Activated CD4-positive, alpha-beta T cell treated with anti-CD3 and anti-CD28 coated beads for 1 hour (primary cell): ENCODE data around the gene SYNE1.

Experiments
- DNase-seq: peaks from one replicate; pipeline ENCODE4 v3.0.0-alpha.2; 2020

SYNE1 gene

DNA sequence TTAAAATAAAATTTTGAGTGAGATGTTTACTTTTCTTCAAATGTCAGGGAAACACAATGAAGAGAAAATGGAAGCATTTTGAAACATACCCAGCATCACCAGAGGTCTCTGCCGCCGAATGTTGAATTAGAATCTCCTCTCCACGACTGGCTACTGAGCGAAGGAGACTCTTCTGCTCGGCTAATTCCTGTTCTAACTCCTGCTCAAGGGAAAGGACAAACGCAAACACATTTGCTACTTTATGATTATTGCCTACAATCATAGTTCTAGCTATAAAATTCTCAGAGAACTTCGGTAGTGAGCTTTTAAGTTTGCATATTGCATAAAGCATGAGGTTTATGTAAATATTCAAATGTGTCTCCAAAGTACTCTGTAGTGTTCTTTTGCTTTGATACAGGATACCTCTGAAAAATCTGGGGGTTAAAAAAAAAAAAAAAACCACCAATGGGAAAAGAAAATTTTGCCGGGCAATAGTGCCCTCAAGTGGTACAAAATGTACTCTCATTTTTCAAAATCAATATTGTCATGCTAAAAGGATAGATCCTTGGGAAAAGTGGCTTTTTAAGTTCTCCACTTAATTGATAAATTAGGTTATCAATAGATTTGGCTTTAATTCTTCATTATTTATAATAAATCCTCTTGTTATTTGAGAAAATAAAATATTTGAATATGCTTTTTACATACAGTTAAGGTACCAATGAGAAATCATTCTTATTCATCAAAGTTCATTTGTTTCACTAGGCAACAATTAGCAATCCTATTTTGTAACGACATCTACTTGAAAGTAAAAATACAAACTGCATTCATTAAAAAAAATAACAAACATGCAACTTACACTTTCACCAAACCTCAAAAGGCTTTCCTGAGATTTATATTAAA lies 369.0 kb downstream of the SYNE1 start:
- no peak for DNase-seq

DNA sequence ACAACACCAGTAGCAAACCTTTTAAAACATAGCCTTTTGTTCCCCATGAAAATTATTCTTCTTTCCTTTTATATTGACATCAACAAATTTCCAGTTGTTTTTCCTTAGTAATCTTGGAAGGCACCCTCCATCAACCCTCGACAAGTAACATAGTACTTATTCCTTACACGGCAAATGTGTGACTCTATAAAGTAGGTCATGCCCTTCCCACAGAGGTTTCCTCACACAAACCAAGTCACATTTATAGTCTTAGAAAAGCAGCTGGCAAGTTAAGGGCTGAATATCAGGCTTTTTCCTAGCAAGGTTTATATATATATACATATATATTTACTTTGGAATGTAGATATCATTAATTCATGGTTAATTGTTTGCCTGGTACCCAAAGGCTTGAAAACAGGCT lies 371.5 kb downstream of the SYNE1 start:
- no peak for DNase-seq

DNA sequence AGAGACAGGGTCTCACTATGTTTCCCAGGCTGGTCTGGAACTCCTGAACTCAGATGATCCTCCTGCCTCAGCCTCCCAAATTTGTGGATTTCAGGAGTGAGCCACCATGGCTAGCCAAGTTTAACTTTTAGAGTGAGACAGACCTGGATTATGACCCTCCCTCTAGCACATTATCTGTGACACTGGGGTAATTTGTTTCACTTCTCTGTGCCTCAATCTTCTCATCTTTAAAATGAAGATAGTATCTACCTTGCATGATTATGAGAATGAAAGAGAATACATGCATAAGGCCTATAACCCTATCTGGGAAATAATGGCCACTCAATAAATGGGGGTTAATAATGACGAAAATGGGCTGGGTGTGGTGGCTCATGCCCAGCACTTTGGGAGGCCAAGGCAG lies 373.6 kb downstream of the SYNE1 start:
- no peak for DNase-seq

DNA sequence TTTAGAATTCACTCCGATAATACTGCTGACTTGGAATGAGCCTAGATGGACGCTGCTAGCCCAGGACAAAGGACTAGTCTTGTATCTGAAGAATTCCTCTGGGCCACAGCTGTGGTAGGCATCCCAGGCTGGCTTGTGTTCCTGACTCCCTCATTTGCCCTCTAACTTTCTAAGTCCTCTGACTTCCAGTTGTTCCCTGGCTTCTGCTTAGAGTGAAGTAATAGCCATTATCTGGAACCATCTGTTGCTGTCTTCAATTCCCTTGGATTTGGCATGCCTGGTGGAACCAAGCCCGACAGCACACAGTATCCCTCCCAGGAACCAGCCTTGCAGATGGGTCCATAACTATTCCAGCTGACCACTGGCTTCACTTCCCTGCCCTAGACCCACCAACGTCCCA lies 376.0 kb downstream of the SYNE1 start:
- DNase-seq: no peak

DNA sequence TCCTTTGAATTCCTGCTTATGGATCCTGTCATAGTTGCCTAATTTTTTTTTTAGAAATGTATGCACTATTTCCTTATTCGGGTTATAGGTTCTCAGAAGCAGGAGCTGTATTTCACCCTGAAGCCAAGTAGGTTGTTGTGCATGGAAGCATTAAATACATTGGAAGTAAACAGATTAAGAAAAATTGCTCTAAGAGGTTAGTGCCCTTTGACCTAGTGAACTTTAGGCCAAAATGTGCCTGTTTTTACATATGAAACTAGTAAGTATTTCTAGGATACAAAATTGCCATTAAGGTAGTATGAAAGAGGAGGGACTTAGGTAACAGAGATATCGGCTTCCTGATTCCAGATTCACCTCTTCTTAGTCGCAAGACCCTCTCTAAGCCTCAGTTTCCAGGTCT lies 377.9 kb downstream of the SYNE1 start:
- no peak for DNase-seq

DNA sequence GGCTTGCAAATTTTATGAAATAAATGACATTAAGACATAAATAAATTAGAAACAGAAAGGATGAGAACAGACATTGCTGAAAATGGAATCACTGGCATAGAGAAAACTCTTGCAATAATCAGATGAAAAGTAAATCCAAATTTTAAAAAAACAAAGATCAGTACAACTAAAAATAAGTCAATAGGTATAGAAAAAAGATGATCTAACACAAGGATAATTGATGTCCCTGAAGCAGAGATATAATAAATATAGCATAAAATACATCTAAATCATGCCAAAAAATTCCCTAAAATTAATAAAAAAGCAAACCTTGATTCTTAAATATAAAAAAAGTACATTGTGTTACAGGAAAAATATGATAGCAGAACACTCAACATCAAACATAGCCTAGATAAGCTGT lies 379.6 kb downstream of the SYNE1 start:
- no peak for DNase-seq

DNA sequence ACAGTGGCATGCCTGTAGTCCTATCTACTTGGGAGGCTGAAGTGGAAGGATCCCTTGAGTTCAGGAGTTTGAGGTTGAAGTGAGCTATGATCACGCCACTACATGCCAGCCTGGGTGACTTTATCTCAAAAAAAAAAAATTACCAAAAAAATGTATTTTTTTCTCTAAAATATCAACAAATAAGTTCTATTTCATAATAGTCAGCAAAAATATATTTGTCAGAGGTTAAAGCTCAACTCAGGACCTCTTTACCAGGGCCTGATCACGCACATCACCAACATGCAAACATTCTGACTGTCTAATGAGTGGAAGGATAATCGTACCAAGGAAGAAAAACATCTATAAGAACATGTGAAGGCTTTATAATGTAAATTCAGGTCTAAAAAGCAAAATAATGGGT lies 387.0 kb downstream of the SYNE1 start:
- DNase-seq: no peak

DNA sequence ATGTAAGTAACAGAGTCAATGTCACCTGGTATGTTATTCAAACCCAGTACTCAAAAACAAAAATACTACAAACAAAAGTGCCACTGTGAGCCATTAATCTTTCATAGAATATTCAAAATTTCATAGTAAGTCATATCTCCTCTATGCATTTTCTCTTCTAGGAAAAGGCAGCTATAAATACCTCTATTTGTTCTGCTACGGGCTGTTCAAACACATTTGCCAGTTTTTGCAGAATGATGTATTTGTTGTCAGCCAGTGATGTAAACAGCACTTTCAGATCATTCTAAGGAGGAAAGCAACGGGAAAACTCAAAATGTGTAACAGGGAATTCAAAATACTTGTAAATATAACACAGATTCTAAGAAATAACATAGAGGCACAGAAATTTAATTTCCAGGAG lies 388.2 kb downstream of the SYNE1 start:
- no peak for DNase-seq

DNA sequence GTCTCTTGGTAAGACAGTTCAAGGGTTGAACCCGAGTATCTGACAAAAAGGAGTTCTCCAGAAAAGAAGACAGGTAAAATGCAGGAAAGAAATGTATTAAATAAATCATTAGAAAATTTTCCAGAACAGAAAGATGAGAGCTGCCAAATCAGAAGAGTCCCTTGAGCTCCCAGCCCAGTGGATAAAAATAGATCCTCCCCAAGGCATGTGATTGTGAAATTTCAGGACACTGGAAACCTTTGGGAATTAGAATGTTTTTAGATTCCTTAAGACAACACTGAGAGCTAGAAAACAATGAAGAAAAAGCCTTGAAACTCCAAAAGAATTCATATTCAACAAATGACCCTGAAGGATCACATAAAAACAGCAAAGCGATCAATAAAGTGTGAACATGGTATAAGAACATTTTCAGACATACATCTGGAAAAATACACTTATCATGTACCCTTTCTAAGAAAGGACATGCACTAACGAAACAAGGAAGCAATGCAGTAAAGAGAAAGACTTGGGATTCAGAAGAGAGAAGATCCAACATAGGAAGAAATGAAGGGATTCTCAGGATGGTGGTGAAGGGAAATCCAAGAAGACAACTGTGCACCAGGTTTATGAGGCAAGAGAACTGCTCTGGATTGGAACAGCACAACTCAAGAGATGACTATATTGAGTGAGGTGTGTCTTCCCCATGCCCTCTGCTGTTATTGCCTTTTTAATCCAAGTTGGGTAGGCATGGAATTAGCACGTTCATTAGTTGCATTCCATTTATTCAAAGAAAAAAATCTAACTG lies 390.4 kb downstream of the SYNE1 start:
- no peak for DNase-seq

DNA sequence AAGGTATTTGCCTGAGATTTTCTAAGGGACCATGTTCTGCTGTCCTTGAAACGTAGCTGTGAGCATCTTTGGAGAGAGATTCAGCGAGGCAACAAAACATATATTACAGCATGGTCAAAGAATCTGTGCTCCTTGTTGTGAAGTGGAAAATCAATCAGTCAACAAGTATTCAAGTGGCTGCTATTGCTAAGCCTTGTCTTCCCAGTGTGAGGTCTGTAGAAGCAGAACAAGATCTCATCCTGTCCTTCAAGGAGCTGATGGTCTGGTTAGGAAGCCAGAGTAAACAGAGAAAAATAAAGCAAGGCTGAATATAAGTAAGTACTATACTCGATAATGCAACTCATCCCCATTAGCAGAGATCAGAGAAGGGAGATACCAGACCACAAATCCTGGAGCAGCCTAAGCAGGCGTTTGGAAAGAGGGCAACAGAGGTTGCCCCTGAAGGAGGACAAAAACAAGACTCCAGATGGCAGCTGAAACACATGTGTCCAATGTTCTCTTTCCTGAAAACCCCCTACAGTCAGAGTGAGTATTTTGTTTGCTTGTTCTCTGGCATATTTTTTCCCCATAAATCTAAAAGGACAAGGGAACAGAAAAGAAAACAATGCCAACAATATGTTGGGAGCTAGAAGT lies 392.0 kb downstream of the SYNE1 start:
- DNase-seq: no peak

DNA sequence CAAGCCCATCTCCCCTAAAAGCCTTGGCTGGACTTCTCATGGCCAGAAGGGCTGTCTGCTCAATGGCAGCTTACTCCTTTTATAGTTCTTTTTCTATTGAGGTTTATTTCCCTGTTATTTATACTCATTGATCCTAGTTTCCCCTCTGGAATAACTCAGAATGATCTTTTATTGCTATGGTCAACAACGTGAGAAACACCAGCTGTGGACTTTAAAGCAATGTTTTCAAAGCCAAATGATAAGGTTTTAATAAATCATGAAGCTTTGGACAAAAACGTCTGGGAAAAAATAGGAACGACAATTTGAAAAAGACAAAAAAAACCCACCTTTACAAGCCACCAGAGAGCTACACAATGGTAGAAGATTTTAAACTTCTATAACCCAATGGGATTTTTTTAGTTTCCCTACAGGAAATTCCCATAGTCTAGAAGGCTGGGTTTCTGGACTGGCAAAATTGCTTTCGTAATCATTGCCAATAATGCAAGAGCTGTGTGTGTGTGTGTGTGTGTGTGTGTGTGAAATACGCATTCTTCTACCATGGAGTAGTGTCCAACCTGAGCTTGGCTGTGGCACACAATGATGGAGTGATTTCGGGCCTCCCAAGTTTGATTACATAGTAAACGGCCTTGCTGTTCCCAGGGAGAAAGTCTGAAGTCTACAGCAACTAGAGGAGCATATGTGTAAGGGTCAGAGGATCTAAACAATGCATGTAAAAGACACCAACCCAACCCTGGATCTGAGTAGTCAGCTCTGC lies 396.0 kb downstream of the SYNE1 start:
- no peak for DNase-seq

DNA sequence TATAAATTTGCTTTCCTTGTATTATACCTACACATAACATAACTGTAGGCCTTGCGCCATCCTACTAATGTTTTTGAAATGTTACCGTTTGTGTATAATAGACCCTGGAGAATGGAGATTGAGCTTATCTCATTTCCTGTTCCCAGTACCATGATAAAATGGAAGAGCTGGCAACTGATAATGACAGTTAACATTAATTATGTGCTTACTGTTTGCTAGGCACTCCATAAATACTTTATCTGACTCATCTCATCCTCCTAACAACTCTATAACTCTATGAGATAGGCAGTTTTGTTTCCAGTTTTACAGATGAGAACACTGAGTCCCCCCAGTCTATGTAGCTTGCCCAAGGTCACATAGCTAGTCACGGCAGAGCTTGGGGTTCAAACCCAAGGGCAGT lies 396.7 kb downstream of the SYNE1 start:
- DNase-seq: no peak

DNA sequence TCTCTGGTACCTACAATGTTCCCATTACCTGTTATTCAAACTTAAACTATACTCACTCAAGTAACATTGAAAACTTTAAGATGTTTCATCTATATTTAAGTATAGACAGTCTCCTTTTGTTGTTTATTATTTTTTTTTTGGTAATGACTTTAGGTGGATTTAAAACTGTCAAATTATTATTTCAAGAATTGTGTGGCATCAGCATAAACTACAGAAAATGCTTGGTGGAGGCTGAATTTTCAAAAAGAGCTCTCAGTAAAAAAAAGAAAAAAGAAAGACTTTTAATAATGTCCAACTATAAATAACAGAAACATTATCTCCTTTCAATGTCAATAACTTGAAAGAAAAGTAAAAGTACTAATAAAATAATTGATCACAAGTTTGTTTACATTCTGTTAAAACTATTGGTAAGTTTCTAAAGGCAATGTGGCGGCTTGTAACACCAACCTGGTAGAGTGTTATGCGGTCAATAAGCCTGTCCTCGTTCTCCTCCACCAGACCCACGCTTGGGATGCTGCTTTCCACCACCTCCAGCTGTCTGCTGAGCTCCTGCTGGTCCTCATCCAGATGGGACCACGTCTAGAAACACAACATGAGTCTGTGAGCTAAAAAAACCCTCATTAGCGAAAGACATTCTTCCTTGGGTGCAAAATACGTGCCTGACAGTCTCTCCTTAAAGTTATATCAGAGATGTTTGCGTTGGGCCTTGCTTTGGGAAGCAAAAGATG lies 400.6 kb downstream of the SYNE1 start:
- no peak for DNase-seq

DNA sequence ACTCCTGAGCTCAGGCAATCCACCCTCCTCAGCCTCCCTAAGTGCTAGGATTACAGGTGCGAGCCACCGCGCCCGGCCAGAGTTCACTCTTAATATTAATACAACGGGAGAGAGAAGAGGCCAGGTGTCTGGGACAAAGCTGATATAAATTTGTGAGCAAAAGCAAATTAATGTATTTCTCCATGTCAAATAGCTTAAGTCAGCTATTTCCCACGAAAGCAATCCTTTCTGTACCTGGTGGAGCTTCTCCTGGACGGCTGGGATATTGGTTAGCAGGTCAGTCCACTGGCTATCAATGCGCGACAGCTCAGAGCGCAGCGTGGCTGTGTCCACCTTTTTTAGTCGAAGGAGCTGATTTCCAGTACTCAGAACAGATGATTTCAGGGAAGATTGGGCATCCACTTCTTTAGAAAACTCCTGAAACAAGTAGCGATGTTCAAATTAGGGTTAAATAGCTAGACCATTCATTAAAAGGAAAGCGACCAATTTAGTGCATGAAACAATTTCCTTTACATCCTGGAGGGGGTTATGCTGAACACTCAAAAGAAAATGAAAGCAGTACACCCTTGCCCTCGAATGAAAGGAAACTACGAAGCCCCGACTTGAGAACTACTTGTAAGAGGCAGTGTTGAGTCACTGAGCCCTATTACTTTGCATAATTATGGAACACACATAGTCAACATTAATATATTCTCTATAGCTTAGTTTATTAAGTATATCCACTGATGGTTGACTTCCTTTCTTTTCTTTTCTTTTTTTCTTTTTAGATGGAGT lies 403.4 kb downstream of the SYNE1 start:
- no peak for DNase-seq

DNA sequence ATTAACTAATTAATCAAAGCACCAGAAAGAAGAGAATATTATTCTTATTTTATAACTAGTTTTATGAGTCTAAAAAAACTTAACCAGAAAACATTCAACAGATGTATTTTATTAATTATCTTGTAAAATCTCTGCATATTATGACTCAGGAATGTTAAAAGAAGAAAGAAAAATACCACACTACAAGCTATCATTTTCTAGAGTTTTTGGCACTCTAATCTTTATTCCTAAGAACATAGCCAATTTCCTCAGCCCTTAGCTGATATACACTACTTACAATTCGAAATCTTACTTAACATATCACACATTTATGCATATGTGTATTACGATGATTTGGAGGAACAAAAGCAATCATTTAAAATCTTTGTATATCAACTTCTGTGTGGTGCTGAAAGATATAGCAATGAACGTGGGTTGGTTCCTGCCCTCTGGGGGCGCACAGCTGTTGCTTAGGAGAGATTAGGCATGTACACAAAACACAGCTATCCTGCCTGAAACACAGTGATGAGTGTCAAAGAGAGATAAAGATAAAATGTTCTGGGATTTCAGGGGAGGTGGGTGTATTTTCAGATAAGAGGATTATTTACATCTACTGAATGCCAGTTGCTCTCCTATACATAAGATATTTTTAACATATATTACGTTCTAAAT lies 404.5 kb downstream of the SYNE1 start:
- no peak for DNase-seq

DNA sequence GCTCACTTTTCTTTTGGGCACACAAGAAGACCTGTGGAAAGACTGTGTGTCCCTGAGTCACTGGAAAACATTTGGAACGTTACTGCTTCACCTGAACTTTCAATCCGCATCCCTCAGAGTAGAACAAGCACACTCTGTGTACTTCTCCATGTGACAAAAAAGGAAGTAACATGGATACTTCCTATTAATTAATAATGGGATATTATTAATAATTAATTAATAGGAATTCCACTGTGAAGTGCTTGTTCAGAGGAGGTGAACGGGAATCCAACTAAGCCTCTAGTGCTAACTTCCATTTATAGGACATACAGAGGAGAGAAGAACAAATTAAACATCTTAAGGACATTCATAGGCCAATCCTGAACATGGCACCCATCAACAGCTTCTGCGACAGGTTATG lies 407.8 kb downstream of the SYNE1 start:
- no peak for DNase-seq

DNA sequence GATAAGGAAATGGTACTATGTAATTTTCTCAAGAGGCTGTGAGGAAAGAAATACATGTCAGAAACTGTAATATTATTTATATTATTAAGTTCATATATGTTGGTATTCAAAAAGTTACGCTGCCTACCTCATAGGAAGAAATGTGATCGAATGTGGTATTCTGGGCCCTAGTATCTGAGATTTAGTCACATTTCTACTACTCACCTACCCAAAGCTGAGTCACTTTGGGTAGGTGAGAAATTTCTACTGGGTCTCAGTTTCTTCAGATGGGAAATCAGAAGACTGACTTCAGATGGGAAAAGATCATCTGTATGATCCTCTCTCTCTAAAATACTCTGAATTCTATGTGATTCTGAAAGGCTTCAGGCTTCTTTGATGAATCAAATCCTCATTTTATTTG lies 411.0 kb downstream of the SYNE1 start:
- DNase-seq: no peak

DNA sequence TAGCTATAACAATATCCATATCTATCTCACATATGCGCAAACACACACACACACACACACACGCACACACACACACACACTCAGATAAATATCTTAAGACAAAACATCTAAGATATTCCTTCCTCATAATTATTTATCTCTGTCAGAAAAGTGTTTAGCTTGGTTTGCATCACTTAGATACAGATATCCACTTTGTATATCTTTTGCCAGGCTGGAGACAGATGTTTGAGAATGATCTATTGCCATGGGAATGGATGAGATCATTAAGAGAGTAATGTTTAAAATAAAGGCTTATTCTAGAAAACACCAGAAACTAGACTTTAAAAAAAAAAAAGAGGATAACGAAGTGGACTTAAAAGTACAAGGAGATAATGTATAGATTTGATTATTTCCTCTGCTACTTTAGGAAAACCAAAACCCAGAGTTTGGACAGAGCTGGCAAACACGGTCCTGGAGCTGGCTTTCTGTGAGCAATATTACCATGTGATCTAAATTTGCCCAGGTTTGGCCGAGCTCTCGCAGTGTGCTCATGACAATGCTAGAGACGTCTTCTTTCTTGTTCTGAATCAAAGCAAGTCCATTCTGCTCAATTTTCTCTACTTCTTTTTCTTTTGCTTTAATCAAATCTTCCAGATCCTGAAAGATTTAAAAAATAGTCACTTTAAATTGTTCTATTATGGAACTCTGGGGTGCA lies 411.8 kb downstream of the SYNE1 start:
- DNase-seq: no peak

DNA sequence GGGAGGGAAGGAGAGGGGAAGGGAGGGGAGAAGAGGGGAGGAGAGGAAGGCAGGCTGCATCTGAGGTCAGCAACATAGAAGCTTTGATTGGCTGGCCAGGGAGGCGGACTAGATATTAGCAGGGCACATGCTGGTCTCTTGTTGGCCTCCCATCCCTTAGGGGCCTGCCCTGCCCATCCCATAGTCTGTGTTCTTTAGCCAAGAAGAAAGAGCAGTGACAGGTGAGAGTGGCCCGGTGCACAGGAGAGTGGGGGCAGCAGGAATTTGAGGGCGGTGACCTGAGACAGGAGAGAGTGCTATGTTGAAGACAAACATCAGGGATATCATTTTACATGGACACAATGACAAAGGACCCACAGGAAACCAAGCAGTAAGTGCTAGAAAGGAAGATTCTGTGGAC lies 413.5 kb downstream of the SYNE1 start:
- DNase-seq: no peak
